ENCODE measurements around the gene CAPRIN1.

DNA sequence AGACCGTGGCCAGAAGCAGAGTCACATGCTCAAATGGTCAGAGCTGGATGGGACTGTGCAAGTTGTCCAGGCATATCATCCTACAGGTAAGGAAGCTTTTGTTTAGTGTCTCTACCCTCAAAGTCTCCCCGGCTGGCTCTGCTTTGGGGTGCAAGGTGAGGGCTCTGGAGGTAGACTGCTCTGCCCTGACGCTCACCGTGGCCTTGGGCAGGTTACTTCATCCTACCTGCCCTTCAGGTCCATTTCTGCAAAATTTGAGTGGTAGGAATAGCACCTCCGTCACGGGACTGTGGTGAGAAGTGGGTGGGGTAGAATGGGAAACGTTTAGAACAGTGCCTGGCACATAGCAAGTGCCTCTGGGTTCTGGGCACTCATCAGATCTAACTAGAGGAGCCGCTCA lies 96.0 kb downstream of the CAPRIN1 start:
- TF ChIP-seq, protein P1, sequence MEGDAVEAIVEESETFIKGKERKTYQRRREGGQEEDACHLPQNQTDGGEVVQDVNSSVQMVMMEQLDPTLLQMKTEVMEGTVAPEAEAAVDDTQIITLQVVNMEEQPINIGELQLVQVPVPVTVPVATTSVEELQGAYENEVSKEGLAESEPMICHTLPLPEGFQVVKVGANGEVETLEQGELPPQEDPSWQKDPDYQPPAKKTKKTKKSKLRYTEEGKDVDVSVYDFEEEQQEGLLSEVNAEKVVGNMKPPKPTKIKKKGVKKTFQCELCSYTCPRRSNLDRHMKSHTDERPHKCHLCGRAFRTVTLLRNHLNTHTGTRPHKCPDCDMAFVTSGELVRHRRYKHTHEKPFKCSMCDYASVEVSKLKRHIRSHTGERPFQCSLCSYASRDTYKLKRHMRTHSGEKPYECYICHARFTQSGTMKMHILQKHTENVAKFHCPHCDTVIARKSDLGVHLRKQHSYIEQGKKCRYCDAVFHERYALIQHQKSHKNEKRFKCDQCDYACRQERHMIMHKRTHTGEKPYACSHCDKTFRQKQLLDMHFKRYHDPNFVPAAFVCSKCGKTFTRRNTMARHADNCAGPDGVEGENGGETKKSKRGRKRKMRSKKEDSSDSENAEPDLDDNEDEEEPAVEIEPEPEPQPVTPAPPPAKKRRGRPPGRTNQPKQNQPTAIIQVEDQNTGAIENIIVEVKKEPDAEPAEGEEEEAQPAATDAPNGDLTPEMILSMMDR (IDR thresholded peaks at IDR 0.05 in 8 of 11, conservative IDR thresholded peaks at IDR 0.05 in 3 of 11): no peak
- no peak for TF ChIP-seq POLR2AphosphoS5 (IDR thresholded peaks at IDR 0.05)
